ENCODE results near the gene BARX1.
"Not testable (repeated sequence)": the region's sequence is repeated elsewhere in the genome, so short reads cannot be mapped to it uniquely, and the experiment has no call there.

The BARX1 gene

DNA sequence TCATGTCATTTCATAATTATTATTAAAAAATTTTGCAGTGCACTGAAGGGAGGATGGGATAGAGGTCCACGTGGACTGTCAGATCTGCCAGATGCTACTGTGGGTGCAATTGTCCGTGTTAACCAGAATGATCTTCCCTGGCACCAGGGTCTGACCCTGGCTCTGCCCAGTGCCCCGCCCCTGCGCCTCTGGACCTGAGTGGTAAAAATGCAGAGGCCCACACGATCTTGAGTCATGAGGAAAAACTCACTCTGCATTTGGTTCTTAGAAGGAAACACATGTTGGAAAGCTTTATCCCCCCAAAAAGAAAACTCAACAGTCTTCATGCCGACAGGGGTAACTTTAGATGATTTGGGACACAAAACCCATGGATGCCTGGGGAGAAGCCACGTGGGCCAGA is 20.1 kb upstream of the BARX1 start:
- Histone ChIP-seq H3K9me3 (ENCODE audit: low read length) (no peaks in the 10 kb centered on the region), H3K27me3 (ENCODE audit: insufficient read depth, low read length) (no peaks in the 10 kb centered on the region), H3K4me1 (ENCODE audit: insufficient read depth, low read length, severe bottlenecking) (no peaks in the 10 kb centered on the region), H2AFZ (ENCODE audit: low read length) (no peak overlapping the region), H3K27ac (ENCODE audit: low read depth, low read length, poor library complexity, severe bottlenecking) (no peak overlapping the region), H3K4me3 (ENCODE audit: low read depth, low read length, poor library complexity, severe bottlenecking) (no peak overlapping the region), H3K9me2 (ENCODE audit: low read depth, low read length) (no peaks in the 10 kb centered on the region), H4K20me1 (ENCODE audit: insufficient read depth, low read length) (no peaks in the 10 kb centered on the region), H3K36me3 (ENCODE audit: insufficient read depth, low read length) (no peaks in the 10 kb centered on the region), H3K79me2 (ENCODE audit: insufficient read depth, low read length) (no peaks in the 10 kb centered on the region), H3K4me2 (ENCODE audit: low read length) (no peak overlapping the region), H3F3A (ENCODE audit: insufficient read depth, low read length) (no peaks in the 10 kb centered on the region), H3K9ac (ENCODE audit: low read length) (no peak overlapping the region)
- TF ChIP-seq EZH2 (IDR thresholded peaks at IDR 0.05; ENCODE audit: borderline replicate concordance, low read length), result no peak
- TF ChIP-seq, protein P1, sequence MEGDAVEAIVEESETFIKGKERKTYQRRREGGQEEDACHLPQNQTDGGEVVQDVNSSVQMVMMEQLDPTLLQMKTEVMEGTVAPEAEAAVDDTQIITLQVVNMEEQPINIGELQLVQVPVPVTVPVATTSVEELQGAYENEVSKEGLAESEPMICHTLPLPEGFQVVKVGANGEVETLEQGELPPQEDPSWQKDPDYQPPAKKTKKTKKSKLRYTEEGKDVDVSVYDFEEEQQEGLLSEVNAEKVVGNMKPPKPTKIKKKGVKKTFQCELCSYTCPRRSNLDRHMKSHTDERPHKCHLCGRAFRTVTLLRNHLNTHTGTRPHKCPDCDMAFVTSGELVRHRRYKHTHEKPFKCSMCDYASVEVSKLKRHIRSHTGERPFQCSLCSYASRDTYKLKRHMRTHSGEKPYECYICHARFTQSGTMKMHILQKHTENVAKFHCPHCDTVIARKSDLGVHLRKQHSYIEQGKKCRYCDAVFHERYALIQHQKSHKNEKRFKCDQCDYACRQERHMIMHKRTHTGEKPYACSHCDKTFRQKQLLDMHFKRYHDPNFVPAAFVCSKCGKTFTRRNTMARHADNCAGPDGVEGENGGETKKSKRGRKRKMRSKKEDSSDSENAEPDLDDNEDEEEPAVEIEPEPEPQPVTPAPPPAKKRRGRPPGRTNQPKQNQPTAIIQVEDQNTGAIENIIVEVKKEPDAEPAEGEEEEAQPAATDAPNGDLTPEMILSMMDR (IDR thresholded peaks at IDR 0.05; ENCODE audit: low read length), result no peak

DNA sequence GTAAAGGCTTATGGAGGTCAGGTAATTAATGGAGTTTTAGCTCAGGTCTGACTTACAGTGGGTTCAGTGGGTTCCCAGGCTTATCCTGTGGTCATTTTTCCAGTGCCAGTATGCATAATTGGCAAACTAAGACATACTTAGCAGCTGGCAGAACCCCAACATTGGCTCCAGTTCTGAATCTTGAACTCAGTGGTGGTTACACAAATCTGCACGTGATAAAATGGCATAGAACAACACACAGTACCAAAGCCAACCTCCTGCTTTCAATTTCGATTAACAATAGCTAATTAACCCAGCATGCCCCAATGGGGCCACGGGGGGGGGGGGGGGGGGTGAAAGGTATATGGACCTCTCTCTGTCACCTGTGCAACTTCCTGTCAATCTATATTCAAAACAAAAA is 19.0 kb upstream of the BARX1 start:
- H3K9me3 ChIP-seq (ENCODE audit: low read length), result no peaks in the 10 kb centered on the region
- H3K27ac ChIP-seq (ENCODE audit: low read depth, low read length, poor library complexity, severe bottlenecking), result no peak overlapping the region
- no peak overlapping the region for H3K9ac ChIP-seq (ENCODE audit: low read length)
- no peaks in the 10 kb centered on the region for H3K79me2 ChIP-seq (ENCODE audit: insufficient read depth, low read length)
- H3K27me3 ChIP-seq (ENCODE audit: insufficient read depth, low read length), result no peaks in the 10 kb centered on the region
- no peak overlapping the region for H3K4me3 ChIP-seq (ENCODE audit: low read depth, low read length, poor library complexity, severe bottlenecking)
- no peaks in the 10 kb centered on the region for H4K20me1 ChIP-seq (ENCODE audit: insufficient read depth, low read length)
- no peaks in the 10 kb centered on the region for H3K36me3 ChIP-seq (ENCODE audit: insufficient read depth, low read length)
- no peaks in the 10 kb centered on the region for H3F3A ChIP-seq (ENCODE audit: insufficient read depth, low read length)
- H2AFZ ChIP-seq (ENCODE audit: low read length), result no peak overlapping the region
- TF ChIP-seq, protein P1 (IDR thresholded peaks at IDR 0.05; ENCODE audit: low read length), result no peak
- TF ChIP-seq EZH2 (IDR thresholded peaks at IDR 0.05; ENCODE audit: borderline replicate concordance, low read length), result no peak
- no peaks in the 10 kb centered on the region for H3K9me2 ChIP-seq (ENCODE audit: low read depth, low read length)
- H3K4me2 ChIP-seq (ENCODE audit: low read length), result no peak overlapping the region
- H3K4me1 ChIP-seq (ENCODE audit: insufficient read depth, low read length, severe bottlenecking), result no peaks in the 10 kb centered on the region

DNA sequence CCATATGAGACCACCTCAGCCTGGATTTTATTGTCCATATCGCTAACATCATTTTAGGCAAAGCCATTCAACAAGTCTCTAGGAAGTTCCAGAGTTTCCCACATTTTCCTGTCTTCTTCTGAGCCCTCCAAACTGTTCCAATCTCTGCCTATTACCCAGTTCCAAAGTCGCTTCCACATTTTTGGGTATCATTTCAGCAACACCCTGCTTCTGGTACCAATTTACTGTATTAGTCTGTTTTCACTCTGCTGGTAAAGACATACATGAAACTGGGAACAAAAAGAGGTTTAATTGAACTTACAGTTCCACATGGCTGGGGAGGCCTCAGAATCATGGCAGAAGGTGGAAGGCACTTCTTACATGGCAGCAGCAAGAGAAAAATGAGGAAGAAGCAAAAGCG is 17.5 kb upstream of the BARX1 start:
- H3F3A ChIP-seq (ENCODE audit: insufficient read depth, low read length); H3K79me2 ChIP-seq (ENCODE audit: insufficient read depth, low read length); H3K4me1 ChIP-seq (ENCODE audit: insufficient read depth, low read length, severe bottlenecking); H3K27me3 ChIP-seq (ENCODE audit: insufficient read depth, low read length); H3K9me3 ChIP-seq (ENCODE audit: low read length); H2AFZ ChIP-seq (ENCODE audit: low read length); H4K20me1 ChIP-seq (ENCODE audit: insufficient read depth, low read length); H3K4me3 ChIP-seq (ENCODE audit: low read depth, low read length, poor library complexity, severe bottlenecking); H3K27ac ChIP-seq (ENCODE audit: low read depth, low read length, poor library complexity, severe bottlenecking); H3K36me3 ChIP-seq (ENCODE audit: insufficient read depth, low read length); H3K9ac ChIP-seq (ENCODE audit: low read length); H3K4me2 ChIP-seq (ENCODE audit: low read length); H3K9me2 ChIP-seq (ENCODE audit: low read depth, low read length): not testable (repeated sequence)

DNA sequence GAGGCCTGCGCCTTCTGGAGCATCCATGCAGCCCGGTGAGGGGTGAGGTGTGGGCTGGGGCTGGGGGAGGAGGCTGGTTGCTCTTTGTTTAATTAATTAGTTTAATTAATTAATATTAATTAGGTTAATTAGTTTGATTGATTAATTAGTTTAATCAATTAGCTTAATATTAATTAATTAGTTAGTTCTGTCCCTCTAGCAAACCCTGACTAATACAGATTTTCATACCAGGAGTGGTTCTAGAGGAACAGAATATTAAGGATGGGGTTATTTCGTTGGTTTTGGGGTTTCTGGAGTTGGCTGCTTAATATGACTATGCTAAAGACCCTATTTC is 14.1 kb upstream of the BARX1 start:
- no peak overlapping the region for H3K4me3 ChIP-seq (ENCODE audit: low read depth, low read length, poor library complexity, severe bottlenecking)
- no peaks in the 10 kb centered on the region for H4K20me1 ChIP-seq (ENCODE audit: insufficient read depth, low read length)
- no peaks in the 10 kb centered on the region for H3F3A ChIP-seq (ENCODE audit: insufficient read depth, low read length)
- H3K9me2 ChIP-seq (ENCODE audit: low read depth, low read length), result no peaks in the 10 kb centered on the region
- H3K27me3 ChIP-seq (ENCODE audit: insufficient read depth, low read length), result no peaks in the 10 kb centered on the region
- no peak overlapping the region for H3K27ac ChIP-seq (ENCODE audit: low read depth, low read length, poor library complexity, severe bottlenecking)
- no peaks in the 10 kb centered on the region for H3K79me2 ChIP-seq (ENCODE audit: insufficient read depth, low read length)
- no peaks in the 10 kb centered on the region for H3K9me3 ChIP-seq (ENCODE audit: low read length)
- TF ChIP-seq, protein P1 (IDR thresholded peaks at IDR 0.05; ENCODE audit: low read length), result no peak
- TF ChIP-seq EZH2 (IDR thresholded peaks at IDR 0.05; ENCODE audit: borderline replicate concordance, low read length), result no peak
- H3K36me3 ChIP-seq (ENCODE audit: insufficient read depth, low read length), result no peaks in the 10 kb centered on the region
- no peak overlapping the region for H2AFZ ChIP-seq (ENCODE audit: low read length)
- H3K4me2 ChIP-seq (ENCODE audit: low read length), result no peak overlapping the region
- H3K9ac ChIP-seq (ENCODE audit: low read length), result no peak overlapping the region
- no peaks in the 10 kb centered on the region for H3K4me1 ChIP-seq (ENCODE audit: insufficient read depth, low read length, severe bottlenecking)
